Fibroblast of skin of left biceps (primary cell): Measurements from ENCODE around the gene HEY2.
A peak's percentile ranks its signal among the peaks of the same experiment; 100 is the strongest.
"Not testable (repeated sequence)": the region's sequence is repeated elsewhere in the genome, so short reads cannot be mapped to it uniquely, and the experiment has no call there.

ENCODE experiments used
- DNase-seq, 2 experiments: peaks; one replicate each; pipeline ENCODE4 v3.0.0-alpha.2; 2013; ENCODE audit warnings: low read depth in 2 of 2

Gene HEY2

DNA sequence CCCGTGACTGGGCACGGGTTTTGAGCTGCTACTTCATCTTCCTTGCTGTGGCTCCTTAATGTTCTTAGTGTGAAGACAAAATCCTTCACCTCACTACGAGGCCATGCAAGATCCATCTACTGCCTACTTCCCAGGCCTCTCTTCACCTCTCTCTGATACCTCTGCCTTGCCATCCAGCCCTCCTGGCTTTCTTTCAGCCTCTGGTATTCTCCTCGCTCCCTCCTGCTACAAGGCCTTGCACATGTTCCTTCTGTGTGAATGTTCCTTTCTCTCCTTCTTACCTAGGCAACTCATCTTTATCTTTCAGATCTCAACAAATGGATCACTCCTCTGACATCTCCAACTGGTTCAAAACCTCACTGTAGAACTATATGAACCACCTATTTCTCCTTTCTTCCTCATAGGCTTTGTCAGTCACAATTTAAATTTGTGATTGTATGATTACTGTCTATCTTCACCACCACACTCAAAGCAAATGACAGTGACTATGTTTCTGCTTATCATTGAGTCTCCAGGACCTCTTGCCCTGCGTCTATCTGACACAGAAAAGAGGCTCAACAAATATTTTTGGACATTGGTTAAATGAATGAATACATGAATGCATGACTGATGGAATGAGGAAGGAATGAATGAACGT lies 19.8 kb downstream of the HEY2 start:
- no peak for DNase-seq

DNA sequence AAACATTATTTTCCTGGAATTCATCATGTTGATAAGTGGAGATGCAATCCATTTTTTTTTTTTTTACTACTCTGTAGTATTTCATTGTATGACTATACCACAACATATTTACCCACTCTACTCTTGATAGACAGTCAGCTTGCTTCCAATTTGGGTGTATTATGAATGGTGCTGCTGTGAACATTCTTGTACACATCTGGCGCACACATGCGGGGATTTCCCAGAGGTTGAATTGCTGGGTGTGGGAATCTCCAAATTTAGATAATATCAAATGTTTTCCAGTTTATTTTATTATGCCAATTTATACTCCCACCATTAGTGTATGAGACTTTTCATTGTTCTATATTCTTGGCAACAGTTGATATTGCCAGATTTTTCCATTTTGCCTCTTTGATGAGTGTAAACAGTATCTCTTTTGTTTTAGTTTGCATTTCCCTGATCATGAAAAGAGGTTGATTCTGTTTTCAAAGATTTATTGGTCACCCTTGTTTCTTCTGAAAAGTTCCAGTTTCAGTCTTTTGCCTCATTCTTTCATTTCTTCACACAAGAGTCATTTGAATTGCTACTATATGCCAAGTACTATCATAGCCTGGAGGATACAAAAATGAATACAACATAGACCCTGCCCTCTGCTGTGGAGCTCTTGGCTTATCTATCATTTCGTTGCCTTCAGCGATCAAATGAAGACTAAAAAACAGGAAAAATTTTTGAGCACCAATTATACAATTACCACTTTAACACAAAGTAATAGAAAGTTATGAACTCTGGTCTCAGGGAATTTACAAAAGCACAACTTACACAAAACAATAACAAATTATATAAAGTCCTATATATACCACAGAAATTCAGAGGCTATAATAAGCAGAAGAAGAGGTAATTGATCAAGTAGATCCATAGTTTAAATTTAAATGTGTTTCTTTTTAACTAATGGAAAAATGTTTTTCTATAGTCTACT lies 24.2 kb downstream of the HEY2 start:
- DNase-seq = no peak

DNA sequence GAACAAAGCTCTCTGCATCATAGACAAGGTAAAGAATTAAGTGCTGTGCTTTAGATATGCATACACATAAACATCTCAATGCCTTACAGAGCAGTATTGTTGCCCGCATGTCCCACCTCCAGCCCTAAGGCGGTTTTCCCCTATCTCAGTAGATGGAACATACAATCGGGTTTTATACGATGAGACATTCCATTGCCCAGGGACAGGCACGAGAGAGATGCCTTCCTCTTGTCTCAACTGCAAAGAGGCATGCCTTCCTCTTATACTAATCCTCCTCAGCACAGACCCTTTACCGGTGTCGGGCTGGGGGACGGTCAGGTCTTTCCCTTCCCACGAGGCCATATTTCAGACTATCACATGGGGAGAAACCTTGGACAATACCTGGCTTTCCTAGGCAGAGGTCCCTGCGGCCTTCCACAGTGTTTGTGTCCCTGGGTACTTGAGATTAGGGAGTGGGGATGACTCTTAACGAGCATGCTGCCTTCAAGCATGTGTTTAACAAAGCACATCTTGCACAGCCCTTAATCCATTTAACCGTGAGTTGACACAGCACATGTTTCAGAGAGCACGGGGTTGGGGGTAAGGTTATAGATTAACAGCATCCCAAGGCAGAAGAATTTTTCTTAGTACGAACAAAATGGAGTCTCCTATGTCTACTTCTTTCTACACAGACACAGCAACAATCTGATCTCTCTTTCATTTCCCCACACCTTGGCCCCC lies 26.8 kb downstream of the HEY2 start:
- not testable (repeated sequence) for DNase-seq

DNA sequence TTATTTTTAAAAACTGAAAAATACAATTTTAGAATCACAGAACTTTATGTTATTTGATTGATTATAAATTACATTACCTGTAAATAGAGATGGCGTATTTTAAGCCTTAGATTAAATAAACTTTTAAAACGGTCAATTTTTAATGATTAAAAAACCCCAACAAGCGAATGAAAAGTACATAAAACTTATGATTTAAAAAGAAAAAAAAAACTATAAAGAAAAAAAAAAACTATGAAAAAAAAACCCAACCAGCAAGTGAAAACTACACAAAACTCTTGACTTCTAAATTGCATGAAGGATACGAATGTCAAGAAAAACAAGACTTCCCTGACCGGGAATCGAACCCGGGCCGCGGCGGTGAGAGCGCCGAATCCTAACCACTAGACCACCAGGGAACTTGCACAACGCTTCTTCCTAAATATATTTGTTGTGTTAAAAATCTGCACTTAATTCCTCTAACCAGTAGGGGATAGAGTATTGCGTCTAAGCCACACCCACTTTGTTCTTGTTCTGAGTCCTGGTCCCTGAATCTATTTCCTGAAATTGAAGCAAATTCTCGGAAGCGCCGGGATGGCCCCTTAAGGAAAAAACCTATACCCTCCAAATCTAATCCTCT lies 30.6 kb downstream of the HEY2 start:
- peak; percentile 83 to 86 for DNase-seq

DNA sequence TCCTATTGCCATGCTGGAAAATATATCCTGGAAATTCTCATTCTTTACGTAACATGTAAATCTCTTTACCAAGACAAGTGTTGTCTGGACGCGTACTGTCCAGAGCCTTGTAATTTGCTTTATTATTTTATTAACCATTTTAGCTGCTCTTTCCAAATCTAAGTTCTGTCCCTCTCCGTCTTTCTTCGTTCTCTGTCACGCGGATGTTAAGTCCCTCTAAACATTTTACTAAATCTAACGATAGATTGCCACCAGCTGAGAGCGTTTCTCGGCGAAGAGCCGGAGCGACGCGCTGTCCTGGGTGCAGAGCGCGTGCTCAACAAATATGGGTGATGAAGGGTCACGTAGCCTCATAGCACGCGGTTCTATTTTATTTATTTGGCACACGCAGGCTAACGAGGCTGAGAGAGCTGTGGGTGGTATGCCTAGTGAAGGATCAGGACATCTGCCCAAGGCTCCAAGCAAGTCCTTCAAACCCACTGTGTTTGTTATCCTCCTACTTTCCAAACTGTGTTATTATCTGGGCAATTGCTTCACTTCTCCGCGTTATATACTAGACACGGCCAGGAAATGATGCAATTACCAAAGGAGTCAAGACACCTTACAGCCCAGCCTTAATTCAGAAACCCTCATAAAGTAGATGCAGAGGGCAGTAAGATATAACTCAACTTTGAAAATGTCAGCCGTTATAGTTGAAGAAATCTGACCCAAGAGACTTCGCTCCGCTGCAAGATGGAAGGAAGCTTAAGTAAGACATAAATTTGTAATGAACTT lies 31.3 kb downstream of the HEY2 start:
- peak; percentile 72 to 73 for DNase-seq

DNA sequence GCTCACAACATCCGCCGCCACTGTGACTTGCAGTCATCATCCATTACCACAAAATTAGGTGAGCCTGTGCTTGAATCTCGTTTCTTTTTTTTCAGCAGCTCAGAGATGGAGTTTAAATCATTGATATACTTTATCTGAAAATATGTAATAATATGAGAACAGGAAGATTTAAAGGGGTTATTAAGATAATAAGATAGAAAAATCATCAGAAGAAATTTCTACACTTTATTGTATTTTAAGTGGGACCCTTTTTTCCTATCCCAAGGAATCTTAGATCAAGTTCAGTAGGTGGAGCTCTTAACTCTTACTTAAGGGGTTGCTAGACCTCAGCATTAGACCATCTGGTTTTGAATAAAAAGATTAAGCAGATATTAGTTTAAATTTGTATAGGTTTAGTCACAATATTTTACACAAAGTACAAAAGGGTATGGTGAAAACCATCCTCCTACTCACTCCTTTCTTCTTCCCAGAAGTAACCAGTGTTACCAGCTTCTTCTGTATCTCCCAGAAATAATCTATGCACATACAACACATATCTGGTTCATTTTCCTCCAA lies 32.0 kb downstream of the HEY2 start:
- no peak for DNase-seq

DNA sequence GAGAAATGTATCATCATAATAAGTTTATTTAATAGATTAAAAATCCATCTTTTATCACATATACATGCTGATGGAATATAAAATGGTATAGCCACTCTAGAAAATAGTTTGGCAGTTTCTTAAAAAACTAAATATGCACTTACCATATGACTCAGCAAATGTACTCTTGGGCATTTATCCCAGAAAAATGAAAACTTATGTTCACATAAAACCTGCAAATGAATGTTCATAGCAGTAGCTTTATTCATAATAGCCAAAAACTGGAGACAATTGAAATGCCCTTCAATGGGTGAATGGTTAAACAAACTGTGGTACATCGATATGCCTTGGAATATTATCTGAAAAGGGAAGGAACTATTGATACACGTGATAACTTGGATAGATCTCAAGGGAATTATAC lies 34.9 kb downstream of the HEY2 start:
- peak; percentile 55 to 63 for DNase-seq

DNA sequence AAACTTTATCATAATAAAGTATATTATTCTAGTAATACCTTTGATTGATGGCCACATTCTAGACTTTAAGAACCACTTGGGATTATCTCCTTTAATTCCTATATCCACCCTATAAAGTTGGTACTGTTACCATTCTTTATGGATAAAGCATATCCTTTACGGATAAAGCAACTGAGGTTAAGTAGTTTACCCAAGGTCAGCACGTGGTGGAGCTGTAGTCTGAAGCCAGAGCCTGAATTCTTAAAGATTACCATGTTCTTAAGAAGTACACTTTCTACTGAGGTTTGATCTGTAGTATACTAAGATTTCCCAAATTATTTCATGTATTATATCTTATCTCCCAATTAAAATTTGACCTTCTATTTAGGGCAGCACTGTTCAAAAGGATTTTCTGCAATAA lies 38.4 kb downstream of the HEY2 start:
- DNase-seq = no peak

DNA sequence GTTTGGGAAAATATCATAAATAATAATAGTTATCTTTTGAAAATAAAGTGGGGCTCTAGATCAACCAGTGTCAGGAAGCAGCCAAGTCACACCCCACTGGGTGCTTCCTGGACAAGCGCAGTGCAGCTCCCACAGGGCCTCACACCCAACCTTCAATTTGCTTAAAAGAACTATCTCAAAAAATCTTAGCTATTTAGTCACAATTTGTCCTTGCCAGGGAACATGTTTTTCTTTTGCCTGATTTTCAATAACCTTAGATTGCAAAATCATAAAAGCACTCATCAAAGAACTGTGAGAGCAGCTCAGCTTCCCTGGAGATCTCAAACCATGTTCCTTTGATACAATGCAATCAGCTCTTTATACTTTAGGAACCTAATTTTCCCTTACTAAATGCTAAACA lies 39.7 kb downstream of the HEY2 start:
- no peak for DNase-seq

DNA sequence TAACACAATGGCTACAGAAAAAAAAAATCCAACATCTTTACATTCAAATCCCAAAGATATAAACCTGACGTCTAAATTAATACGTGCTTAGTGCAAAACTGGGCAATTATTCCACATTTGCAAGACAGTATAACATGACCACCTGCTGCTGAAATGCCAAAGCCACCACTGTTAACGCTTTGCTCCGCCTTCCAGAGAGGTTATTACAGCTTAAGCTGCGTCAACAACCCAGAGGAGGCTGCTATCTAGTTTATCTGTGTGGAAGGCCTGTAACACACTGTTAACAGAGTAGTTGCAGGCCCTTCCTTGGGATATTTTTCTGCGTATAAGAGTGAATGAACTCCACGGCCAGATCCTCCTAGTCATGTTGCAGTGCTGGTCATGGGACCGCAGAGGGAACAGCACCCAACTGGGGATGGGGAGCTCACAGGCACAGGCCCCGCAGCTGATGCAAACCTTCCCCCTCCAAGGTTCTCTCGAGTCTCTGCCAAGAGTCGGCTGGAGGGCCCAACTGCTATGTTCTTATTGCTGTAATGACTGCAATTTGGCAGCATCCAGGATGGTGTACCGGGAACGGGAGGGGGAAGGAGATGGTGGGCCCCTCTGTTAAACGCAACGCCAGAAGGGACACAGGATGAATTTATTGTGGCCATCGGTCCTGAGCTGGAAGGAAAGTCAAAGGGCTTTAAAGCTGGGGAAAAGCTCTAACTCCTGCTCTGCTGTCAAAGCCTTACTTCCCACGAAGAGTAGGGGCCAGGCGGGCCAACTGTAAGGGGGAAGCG lies 40.3 kb downstream of the HEY2 start:
- no peak for DNase-seq

DNA sequence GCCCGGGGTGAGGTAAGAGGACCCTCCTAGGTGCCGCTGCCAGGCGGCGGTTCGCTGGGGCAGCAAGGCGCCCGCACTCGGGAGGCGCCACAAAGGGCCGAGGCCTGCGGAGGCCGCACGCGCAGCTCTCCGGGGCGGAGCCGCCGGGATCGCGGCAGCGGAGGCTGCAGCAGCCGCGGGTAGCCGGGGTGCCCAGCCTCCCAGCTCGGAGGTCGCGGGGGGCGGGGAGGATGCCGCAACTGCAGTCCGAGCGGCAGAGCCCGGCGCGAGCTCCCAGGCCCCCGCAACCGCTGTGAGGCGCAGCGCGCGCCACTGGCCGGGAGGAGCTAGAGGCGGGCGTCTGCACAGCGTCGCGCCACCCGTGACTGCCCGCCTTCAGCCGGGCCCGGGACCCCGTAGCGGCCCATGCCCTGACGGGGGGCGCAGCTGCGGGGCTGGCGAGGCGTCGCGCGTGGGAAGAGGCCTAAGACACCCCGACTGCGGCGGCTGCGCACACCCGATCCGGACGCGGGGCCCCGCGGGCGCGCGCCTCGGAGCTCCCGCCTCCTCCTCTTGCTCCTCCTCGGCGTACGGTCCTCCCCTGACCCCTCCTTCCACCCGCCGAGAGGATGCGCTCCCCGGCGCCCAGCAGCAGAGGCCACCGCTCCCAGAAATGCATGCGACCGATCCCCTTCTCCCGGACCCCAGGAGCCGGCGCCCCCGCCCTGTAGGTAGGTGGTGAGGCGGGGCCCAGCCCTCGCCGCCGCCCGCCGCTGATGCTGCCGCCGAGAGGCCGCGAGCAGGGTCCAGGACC lies 41.1 kb downstream of the HEY2 start, which contains the start of gene NCOA7:
TSS of gene NCOA7 (plus strand) at position 603 of the 793 bp plus-strand sequence. CDS start 24,395 bp downstream, outside the sequence.
- no peak for DNase-seq

DNA sequence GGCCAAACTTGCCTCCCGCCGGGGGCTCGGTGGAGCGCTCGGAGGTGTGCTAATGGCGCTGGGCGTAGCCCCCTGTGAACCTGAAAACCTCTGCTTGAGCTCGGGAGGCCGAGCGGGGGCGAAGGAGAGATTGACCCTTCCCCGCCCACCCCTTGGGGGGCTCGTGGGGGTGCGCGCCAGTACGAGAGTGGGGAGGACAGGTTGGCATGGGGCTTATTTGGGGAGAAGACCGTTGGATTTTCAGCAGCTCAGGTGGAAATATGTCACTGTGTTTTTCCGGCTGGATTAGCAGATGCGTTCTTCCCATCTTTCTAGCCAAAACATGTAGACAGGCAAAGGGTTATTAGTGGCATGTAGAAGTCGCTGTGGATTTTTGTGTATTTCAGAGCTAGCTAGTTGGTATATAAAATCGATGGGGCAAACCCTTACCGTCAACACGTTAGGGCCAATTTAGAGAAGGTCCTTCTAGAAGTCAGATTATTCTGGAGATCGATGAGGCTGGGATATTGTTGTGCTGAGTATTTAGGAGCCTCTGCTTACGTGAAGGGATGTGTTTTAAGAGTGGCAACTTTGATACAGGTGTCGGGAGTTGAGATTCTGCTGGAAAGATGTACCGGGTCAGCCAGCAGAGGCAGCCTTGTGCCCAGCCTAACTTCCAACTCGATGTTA lies 41.9 kb downstream of the HEY2 start:
- DNase-seq = no peak

DNA sequence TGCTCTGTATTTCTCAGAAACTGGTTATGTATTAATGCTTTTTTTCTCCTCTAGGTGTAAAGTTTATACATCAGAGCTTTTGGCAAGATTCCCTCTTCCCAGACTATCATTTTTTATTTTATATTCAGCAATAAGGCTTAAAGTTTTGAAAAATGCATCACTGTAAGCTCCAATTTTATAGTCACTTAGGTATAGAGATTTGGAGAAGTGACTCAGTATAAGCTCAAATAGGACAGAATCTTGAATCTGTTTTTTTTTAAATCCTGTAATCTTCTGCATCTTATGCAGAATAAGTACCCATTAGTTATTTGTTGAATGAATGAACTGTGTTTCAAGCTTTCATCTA lies 42.4 kb downstream of the HEY2 start:
- DNase-seq = no peak

DNA sequence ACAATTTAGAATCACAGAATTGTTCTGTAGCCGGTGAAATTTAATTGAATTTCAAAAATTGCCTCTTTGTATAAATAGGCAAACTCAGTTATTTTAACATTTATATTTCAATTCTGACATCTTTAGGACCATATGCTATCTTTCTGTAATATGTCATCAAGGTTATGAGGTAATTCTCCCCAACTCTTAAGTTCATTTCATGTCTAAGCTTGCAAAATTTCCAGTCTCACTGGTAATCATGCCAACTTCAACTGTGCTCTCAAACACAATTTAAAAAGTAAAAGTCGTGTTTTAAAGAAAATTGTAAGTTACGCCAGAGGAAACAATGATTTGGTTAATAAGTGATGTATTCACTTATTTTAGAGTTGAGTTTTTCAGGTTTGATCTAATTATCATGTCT lies 42.7 kb downstream of the HEY2 start:
- DNase-seq = no peak

DNA sequence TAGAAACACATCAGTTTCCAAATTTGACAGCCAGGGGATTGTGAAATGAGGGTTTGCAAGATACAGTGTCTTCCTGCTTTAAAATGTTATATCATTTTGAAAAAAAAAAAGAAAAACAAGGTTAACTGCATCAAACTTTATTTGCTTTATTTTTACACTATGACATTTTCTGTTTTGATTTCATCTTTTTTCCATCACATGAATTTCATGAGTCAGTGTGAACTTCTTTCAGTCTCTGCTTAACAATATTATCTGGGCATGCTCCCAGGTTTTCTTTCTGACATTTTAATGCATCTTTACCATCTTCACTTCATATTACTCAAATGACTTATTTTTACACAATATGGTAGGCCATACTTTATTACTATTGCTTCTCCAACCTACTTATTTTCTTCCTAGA lies 43.2 kb downstream of the HEY2 start:
- DNase-seq = no peak

DNA sequence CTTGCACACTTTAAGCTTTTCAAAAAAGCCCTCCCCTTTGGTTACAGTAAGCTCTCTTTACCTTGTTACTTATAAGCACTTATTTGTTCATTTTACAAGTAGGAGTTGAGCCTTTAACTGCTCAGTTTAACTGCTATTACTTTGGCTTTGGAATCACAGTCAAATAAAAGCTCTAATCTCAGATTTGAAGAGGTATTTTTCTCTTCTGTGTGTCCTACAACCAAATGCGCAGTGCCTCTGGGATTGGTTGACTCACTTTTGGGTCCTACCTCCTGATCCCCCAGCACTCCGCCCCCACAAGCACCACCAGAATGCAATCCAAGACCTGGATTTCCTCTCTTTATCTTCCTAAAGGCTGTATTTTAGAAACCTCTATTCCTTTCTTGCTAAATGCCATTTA lies 43.8 kb downstream of the HEY2 start:
- no peak for DNase-seq

DNA sequence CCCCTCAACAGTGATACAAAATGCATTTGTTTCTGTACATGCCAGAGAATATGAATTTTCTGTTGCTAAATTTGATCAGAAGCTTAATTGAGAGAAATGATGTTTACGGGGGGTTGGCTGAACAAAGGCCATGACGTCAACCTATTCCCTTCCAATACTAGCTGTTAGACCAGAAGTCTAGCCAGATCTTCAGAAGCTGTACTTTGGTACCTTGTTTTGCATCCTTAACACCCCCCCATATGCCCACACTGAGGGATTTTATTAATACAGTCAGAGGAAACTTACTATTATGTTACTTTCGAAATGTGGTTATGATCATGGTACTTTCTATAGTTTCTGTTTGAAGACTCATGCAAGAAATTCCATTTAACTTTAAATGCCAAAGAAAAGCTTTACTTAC lies 44.4 kb downstream of the HEY2 start:
- DNase-seq = no peak

DNA sequence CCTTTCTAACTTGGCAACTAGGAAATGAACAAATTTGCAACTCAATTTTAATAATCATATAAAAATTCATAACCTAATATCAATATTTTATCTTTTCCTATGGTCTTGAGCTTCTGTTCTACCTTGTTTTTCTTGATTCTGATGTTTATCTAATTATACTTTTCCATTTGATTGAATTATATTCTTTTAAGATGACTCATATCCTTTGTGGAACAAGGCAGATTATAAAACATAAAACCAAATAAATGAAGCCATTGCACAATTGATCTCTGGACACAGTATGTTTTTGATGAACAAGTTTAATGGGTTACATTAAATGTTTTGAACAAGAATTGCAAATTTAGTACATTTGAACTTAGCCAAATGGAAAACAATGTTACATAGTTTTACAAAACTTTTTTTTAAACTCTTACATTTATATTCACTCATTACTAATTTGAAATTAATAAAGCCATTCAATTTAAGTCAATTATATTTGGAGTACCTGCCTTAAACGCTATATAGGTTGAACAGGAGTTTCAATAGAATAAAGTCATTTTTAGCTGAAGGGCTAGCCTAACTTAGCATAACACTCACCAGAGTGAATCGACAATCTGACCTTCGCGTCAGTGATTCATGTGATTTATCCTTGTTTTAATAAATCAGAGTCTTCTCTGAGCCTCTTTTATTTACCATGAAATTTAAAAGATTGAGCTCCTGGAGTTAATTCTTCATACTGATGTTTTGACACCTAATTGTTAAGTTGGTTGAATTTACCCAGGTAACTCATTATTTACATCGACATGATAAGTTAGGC lies 45.1 kb downstream of the HEY2 start:
- no peak for DNase-seq
